ENCODE data around the gene FAM222B. TPM values are rescaled to one million over a fixed set of nuclear protein-coding genes. Genes with fewer than 3 reads are reported as not detected.

FAM222B gene
- total and polyA plus RNA-seq, 9 of the 15 experiments (the other 6 are each of a cell fraction or from before 2014, with no cell fraction given): 4.0 to 34.6 (median 7.5) TPM

- peak; percentile 72 for TF ChIP-seq HNRNPLL (IDR thresholded peaks at IDR 0.05; ENCODE audit: low read depth, low read length, poor library complexity, severe bottlenecking)
- TF ChIP-seq E2F4 (CRISPR knock-in tag; IDR thresholded peaks at IDR 0.05; ENCODE audit: low read depth): peak; percentile 73; the same call in 1 of the 2 replicates
- TF ChIP-seq, protein P1, sequence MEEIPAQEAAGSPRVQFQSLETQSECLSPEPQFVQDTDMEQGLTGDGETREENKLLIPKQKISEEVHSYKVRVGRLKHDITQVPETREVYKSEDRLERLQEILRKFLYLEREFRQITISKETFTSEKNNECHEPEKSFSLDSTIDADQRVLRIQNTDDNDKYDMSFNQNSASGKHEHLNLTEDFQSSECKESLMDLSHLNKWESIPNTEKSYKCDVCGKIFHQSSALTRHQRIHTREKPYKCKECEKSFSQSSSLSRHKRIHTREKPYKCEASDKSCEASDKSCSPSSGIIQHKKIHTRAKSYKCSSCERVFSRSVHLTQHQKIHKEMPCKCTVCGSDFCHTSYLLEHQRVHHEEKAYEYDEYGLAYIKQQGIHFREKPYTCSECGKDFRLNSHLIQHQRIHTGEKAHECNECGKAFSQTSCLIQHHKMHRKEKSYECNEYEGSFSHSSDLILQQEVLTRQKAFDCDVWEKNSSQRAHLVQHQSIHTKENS (CRISPR knock-in tag; IDR thresholded peaks at IDR 0.05): no peak
Observed at GRCh38 chr17:28725660-28726225, 116.8 kb downstream of the FAM222B start (continued).

GRCh38 chr17:28725166-28725659 is 117.4 kb downstream of the FAM222B start:
- H3K9ac ChIP-seq (ENCODE audit: insufficient read depth in 1 of 2, low read depth in 2 of 2, low read length in 2 of 2): peak overlapping the region; percentile 96 to 100
- peaks cover 68% of the 10 kb centered on the region for H3K79me2 ChIP-seq (ENCODE audit: control insufficient read depth, insufficient read depth, low read length)
- no peaks in the 10 kb centered on the region for H3K27me3 ChIP-seq (ENCODE audit: control insufficient read depth in 2 of 2, insufficient read depth in 2 of 2, low read length in 2 of 2)
- peak overlapping the region; percentile 83 for H3K4me3 ChIP-seq
- TSS peak; percentile 65 for BruUV-seq (replicated peaks)
- H3K27ac ChIP-seq (ENCODE audit: extremely low read depth, low read depth, low read length): peak overlapping the region; percentile 95
- intact Hi-C loops (cut with micrococcal nuclease) (loop anchor here (5.0 to 10.0 kb wide), 5 partner anchors 87 to 390 kb away; partner anchors contain the start of gene SPAG5), in situ Hi-C loops (cut with MboI) (no loop called here)
- H3K36me3 ChIP-seq (ENCODE audit: control insufficient read depth, insufficient read depth, low read length): peaks cover 54% of the 10 kb centered on the region
- ChIA-PET CTCF (ENCODE audit: low intra/inter-chr PET ratio) (interaction anchor here (3.9 kb wide), 1 partner anchor 25 kb away, joined by 117 read pairs; no protein-coding TSS in a partner anchor), POLR2A (interaction anchor here (0.5 to 11.1 kb wide), 31 partner anchors 10 to 569 kb away, joined by 3 to 367 read pairs (median 4); partner anchors contain the start of genes BLTP2, FAM222B, NUFIP2 and PHF12)
- H2AFZ ChIP-seq (ENCODE audit: low read depth, low read length): peak overlapping the region; percentile 58
- peak overlapping the region; percentile 99 for H3K4me2 ChIP-seq (ENCODE audit: insufficient read depth, low read length)
- peak; percentile 10 for ATAC-seq
- H4K20me1 ChIP-seq (replicated peaks; ENCODE audit: control insufficient read depth, insufficient read depth, low read length): peaks cover 45% of the 10 kb centered on the region
- peak; percentile 81 for FAIRE-seq
- H3K9me3 ChIP-seq (replicated peaks; ENCODE audit: control insufficient read depth, insufficient read depth, low read depth, low read length): no peaks in the 10 kb centered on the region
- no peaks in the 10 kb centered on the region for H3K9me1 ChIP-seq (ENCODE audit: control insufficient read depth, insufficient read depth, low read length)
- DNase-seq (ENCODE audit: extremely low read depth in 1 of 4, low spot score in 3 of 4): peak in 3 of 4 experiments; percentile 29 to 83 (median 52)
- H3K4me1 ChIP-seq (replicated peaks in 1 of 2; ENCODE audit: control insufficient read depth in 2 of 2, insufficient read depth in 2 of 2, low read length in 2 of 2): peaks cover 52 to 66% of the 10 kb centered on the region in 2 experiments
- WGBS (ENCODE audit: insufficient coverage, low coverage, missing lambda C conversion rate): 1% methylated on average over 20 of the region's 20 CpGs
- TF ChIP-seq, protein P2, sequence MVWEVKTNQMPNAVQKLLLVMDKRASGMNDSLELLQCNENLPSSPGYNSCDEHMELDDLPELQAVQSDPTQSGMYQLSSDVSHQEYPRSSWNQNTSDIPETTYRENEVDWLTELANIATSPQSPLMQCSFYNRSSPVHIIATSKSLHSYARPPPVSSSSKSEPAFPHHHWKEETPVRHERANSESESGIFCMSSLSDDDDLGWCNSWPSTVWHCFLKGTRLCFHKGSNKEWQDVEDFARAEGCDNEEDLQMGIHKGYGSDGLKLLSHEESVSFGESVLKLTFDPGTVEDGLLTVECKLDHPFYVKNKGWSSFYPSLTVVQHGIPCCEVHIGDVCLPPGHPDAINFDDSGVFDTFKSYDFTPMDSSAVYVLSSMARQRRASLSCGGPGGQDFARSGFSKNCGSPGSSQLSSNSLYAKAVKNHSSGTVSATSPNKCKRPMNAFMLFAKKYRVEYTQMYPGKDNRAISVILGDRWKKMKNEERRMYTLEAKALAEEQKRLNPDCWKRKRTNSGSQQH (CRISPR knock-in tag; IDR thresholded peaks at IDR 0.05): peak; percentile 15; the same call in 1 of the 2 replicates
- TF ChIP-seq SIN3B (IDR thresholded peaks at IDR 0.05; ENCODE audit: low read depth): no peak
- no peak for TF ChIP-seq PBX2 (CRISPR knock-in tag; IDR thresholded peaks at IDR 0.05; ENCODE audit: low read depth)
- TF ChIP-seq PBX2 (tag; conservative IDR thresholded peaks at IDR 0.05; ENCODE audit: low read depth): no peak
- TF ChIP-seq ZNF444 (CRISPR knock-in tag; IDR thresholded peaks at IDR 0.05): no peak
- no peak for TF ChIP-seq KDM1A (IDR thresholded peaks at IDR 0.05)
- TF ChIP-seq FOXP1 (CRISPR knock-in tag; IDR thresholded peaks at IDR 0.05): no peak
- no peak for TF ChIP-seq RBM34 (IDR thresholded peaks at IDR 0.05; ENCODE audit: borderline replicate concordance, insufficient read depth, low read length)
- TF ChIP-seq ZNF695 (CRISPR knock-in tag; IDR thresholded peaks at IDR 0.05): no peak
- TF ChIP-seq KDM5B (IDR thresholded peaks at IDR 0.05; ENCODE audit: insufficient replicate concordance, low read depth, low read length): peak; percentile 46

Measured in K562 (cell line).